ENCODE data around the gene UPK3BL1.
"Not testable (repeated sequence)": the region's sequence is repeated elsewhere in the genome, so short reads cannot be mapped to it uniquely, and the experiment has no call there.

Gene UPK3BL1, protein sequence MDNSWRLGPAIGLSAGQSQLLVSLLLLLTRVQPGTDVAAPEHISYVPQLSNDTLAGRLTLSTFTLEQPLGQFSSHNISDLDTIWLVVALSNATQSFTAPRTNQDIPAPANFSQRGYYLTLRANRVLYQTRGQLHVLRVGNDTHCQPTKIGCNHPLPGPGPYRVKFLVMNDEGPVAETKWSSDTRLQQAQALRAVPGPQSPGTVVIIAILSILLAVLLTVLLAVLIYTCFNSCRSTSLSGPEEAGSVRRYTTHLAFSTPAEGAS
- long read RNA-seq, partial matches to known transcripts: 0 of 2 reads
- long read RNA-seq, other reads (novel, unspliced or antisense): 0 of 2 reads

DNA sequence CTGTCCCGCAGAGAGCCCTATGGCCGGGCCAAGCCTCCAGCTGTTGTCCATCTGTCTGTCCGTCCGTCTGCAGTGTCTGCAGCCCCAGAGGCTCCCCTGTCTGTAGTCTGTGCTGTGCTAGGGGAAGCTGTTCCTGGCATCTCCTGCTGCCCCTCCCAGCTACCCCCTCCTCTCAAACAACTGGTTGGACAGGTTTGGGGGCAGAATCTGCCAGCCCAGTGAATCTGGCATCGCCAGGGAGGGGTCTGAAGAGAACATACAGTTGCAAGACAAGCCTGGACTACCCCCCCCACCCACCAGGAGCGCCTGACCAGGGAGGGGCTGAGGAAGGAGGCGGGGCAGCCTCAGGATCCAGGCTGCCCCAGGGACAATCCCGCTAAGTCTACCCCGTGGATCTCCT, at the start of gene UPK3BL1:
TSS of gene UPK3BL1 (minus strand) at position 101 of the 400 bp plus-strand sequence. CDS start at position 51, 50 bp downstream.
- not testable (repeated sequence) for DNase-seq (ENCODE audit: low read depth in 1 of 2, low spot score in 1 of 2); H3K4me3 ChIP-seq (replicated peaks; ENCODE audit: insufficient read depth, low read length); H3K27me3 ChIP-seq (ENCODE audit: insufficient read depth, poor library complexity, severe bottlenecking); H3K27ac ChIP-seq (replicated peaks)

DNA sequence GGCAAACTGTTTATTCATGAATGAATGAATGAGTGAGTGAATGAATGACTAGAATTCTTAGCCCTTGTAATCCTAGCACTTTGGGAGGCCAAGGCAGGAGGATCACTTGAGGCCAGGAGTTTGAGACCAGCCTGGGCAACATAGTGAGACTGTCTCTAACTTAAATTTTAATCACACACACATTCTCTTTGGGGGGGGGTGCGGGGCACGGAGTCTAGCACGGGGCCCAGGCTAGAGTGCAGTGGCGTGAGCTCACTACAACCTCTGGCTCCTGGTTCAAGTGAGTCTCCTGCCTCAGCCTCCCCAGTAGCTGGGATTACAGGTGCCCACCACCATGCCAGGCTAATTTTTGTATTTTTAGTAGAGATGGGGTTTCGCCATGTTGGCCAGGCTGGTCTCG, 48.0 kb upstream of the UPK3BL1 start:
- not testable (repeated sequence) for H3K27me3 ChIP-seq (ENCODE audit: insufficient read depth, poor library complexity, severe bottlenecking); DNase-seq (ENCODE audit: low read depth in 1 of 2, low spot score in 1 of 2)

DNA sequence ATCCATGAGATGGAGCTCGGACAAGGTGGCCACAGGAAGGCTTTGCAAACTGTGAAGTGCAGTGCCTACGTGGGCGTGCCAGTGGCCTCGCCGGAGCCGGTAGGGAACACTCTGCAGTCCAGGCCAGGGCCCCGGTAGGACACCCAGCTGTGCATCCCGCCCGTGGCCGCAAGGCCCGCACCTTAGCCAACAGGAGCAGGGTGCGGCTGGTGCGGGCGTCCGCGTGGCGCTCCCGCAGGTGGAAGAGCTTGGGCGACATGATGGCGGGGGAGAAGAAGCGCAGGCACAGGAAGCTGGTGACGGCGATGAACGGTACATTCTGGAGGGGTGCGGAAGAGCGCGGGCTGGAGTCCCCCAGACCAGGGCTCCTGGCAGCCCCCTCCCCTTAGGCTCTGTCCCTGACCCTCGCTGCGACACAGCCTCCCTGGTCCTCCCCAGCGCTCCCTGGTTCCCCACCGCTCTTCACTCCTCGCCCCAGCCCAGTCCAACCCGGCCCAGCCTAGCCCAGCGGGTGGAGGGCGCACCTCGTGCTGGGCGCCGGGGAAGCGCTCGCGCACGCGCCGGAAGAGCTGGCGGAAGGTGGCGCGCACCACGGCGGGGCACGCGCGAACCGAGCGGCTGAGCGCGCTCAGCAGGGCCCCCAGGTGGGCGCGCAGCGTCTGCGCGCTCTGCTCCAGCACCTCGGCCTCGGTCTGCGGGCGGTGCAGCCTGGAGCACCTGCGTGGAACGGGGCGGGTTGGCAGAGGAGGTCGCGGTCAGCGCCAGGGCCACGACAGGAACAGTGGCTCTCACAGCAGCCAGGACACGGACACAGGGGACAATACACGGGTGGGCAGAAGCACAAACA, 47.1 kb upstream of the UPK3BL1 start:
- not testable (repeated sequence) for DNase-seq (ENCODE audit: low read depth in 1 of 2, low spot score in 1 of 2); H3K27ac ChIP-seq (replicated peaks); H3K27me3 ChIP-seq (ENCODE audit: insufficient read depth, poor library complexity, severe bottlenecking)
- 0 out of 2 replicates have a peak overlapping the region, but pooled peaks have one; percentile 16 for H3K4me3 ChIP-seq (replicated peaks; ENCODE audit: insufficient read depth, low read length)

More for the DNA sequence above, 48.0 kb upstream of the UPK3BL1 start:
- H3K4me3 ChIP-seq (replicated peaks; ENCODE audit: insufficient read depth, low read length); H3K27ac ChIP-seq (replicated peaks): not testable (repeated sequence)

DNA sequence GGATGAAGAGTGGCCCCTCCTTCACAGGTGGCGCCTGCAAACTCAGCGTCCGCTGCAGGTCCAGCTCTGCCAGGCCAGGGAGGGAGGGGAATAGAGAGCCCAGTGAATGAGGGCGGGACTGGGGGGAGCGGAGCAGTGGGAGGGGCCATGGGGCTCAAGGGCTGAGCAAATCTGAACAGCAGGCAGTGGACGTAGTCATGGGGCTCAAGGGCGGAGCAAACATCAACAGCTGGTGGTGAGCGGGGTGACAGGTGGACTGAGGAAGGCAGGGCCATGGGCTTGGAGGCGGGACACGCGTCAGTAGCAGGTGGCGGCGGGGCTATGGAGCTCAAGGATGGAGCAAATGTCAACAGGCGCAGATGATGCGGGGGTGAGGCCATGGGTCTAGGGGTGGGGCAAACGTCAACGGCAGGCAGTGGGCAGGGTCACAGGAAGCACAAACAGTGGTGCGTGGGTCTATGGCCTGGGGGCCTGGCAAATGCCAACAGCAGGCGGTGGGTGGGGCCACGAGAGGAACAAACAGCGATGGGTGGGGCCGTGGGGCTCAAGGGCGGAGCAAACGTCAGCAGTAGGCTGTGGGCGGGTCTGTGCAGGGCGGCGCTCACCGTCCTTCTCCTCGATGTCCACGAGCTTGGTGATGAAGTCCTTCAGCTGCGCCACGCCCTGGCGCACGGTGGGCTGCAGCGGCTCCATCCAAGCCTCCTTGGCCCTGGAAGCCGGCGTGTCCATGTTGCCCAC, 45.9 kb upstream of the UPK3BL1 start:
- H3K4me3 ChIP-seq (replicated peaks; ENCODE audit: insufficient read depth, low read length); H3K27me3 ChIP-seq (ENCODE audit: insufficient read depth, poor library complexity, severe bottlenecking); H3K27ac ChIP-seq (replicated peaks); DNase-seq (ENCODE audit: low read depth in 1 of 2, low spot score in 1 of 2): not testable (repeated sequence)

DNA sequence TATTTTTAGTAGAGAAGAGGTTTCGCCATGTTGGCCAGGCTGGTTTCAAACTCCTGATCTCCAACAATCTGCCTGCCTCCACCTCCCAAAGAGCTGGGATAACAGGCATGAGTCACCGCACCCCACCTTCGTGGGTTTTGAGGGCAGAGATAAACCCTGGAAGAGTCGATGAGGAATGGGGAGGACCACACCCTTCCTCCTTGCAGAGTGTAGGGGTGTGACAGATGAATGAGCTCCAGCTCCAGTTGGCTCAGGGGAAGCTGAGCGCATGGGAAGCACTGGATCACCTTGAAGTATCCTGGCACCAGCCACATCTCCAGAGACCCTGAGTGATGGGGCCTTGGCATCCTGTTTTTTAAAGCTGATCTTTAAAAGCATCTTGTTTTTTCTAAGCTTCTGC, 40.0 kb upstream of the UPK3BL1 start:
- H3K27me3 ChIP-seq (ENCODE audit: insufficient read depth, poor library complexity, severe bottlenecking); H3K27ac ChIP-seq (replicated peaks); H3K4me3 ChIP-seq (replicated peaks; ENCODE audit: insufficient read depth, low read length); DNase-seq (ENCODE audit: low read depth in 1 of 2, low spot score in 1 of 2): not testable (repeated sequence)

DNA sequence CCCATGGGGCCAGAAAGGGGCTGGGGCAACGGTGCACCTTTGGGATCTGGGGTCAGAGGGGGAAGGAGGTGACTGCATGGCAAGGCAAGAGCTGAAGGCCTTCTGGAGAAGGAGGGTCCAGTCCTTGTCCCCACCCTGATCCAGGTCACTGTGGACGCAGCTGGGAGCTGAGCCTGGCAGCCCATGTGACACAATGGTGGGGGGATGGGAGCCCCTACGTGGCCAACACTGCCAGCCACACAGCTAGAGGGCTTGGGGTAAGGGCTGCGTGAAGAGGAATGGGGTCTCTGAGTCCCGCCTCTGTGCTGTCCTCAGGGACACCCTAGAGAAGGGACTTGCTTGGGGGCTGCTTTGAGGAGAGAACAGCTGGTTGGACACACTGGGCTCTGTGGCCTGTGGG, 38.2 kb upstream of the UPK3BL1 start:
- H3K27me3 ChIP-seq (ENCODE audit: insufficient read depth, poor library complexity, severe bottlenecking); H3K4me3 ChIP-seq (replicated peaks; ENCODE audit: insufficient read depth, low read length); H3K27ac ChIP-seq (replicated peaks); DNase-seq (ENCODE audit: low read depth in 1 of 2, low spot score in 1 of 2): not testable (repeated sequence)

DNA sequence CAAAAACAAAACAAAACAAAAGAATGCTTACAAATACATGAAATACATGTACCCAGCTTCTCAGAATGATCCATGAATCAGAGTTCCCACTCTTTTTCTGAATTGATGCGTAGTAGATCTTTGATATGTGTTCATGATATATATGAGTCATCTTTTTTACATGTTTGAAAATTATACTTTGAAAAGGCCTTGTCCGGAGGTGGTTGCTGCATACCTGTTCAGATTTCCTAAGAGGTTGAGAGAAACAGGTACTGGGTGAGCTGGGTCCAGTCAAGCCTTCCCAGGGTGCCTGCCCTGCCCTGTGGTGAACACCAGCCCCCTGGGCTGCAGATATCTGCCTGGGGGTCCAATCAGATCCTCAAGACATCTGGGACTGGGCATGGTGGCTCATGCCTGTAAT, 33.0 kb upstream of the UPK3BL1 start:
- not testable (repeated sequence) for DNase-seq (ENCODE audit: low read depth in 1 of 2, low spot score in 1 of 2); H3K4me3 ChIP-seq (replicated peaks; ENCODE audit: insufficient read depth, low read length); H3K27ac ChIP-seq (replicated peaks); H3K27me3 ChIP-seq (ENCODE audit: insufficient read depth, poor library complexity, severe bottlenecking)

DNA sequence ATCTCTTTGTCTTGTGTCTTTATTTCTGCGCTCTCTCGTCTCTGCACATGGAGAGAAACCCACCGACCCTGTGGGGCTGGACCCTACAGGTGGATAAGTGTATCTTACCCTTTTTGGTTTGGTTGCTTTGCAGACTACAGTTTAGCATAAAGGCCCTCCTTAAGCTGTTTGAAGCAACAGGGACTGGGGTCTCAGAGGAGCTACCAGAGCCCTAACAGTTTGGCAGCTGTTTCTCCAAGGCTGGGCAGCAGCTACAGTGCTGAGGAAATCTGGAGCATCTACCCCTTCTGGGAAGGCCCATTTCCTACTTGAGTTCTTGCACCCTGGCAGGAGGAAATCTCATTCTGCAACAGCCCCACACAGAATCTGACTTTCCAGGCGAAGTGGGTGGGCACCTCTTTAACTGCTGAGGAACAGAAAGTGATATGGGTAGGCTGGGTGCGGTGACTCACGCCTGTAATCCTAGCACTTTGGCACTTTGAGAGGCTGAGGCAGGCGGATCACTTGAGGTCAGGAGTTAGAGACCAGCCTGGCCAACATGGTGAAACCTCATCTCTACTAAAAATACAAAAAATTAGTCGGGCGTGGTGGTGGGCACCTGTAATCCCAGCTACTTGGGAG, 31.0 kb upstream of the UPK3BL1 start:
- H3K27me3 ChIP-seq (ENCODE audit: insufficient read depth, poor library complexity, severe bottlenecking); DNase-seq (ENCODE audit: low read depth in 1 of 2, low spot score in 1 of 2); H3K4me3 ChIP-seq (replicated peaks; ENCODE audit: insufficient read depth, low read length); H3K27ac ChIP-seq (replicated peaks): not testable (repeated sequence)

DNA sequence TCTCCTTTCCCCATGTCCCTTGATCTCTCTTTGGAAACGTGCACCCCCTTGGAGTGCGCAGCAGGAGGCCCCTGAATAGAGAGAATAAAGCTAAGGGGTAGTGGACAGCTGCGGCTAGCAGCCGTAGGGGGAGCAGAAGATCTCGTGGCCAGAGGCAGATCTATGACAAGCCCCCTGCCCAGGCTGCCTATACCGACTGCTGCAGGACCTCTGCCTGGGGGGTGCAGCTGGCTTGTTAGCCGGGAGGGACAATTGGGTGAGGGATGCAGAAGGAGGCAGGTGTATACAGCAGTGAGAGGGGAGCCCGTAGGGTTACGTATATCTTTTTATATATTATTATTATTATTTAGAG, 29.3 kb upstream of the UPK3BL1 start:
- not testable (repeated sequence) for H3K27ac ChIP-seq (replicated peaks); H3K27me3 ChIP-seq (ENCODE audit: insufficient read depth, poor library complexity, severe bottlenecking); H3K4me3 ChIP-seq (replicated peaks; ENCODE audit: insufficient read depth, low read length); DNase-seq (ENCODE audit: low read depth in 1 of 2, low spot score in 1 of 2)

DNA sequence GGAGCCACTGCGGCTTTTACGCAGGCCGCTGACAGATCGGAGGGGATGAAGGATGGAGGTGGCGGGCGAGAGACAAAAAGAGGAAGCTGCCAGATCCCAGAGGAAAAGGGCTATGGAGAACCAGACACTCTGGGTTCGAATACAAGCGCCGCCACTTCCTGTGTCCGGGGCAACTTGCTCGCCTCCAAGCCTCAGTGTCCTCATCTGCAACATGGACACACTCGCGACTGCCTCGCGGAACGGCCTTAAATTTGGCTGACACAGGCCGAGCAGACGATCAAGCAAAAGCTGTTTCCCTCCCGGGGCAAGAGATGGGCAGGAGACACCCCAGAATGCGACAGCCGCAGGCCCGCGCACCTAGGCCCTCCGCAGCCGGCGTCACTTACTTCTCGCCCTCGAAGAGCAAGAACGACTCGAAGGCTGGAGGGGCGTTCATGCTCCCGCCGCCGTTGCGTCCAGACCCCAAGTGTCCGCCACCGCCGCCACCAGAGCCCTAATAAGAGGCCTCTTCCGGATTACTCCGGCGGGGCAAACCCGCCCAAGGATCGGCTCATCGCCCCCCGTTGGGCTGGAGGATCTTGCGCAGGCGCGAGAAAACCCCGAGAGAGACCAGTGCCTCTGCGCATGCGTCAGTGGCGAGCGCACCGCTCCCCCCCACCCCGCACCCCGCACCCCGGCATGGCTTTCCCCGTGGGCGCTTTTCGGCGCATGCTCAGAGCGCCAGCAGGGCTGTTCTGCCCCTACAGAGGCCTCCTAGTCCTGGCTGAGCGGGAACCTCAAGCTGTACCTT, 28.8 kb upstream of the UPK3BL1 start, which contains the start of gene POLR2J2:
TSS of gene POLR2J2 (minus strand) at position 498 of the 790 bp plus-strand sequence. CDS start at position 436, 62 bp downstream.
- H3K27me3 ChIP-seq (ENCODE audit: insufficient read depth, poor library complexity, severe bottlenecking): not testable (repeated sequence)
- peak within 1 kb of the TSS; percentile 46 for H3K4me3 ChIP-seq (replicated peaks; ENCODE audit: insufficient read depth, low read length)
- peak; percentile 53 to 93 for DNase-seq (ENCODE audit: low read depth in 1 of 2, low spot score in 1 of 2)
- H3K27ac ChIP-seq (replicated peaks): peak within 1 kb of the TSS; percentile 75

DNA sequence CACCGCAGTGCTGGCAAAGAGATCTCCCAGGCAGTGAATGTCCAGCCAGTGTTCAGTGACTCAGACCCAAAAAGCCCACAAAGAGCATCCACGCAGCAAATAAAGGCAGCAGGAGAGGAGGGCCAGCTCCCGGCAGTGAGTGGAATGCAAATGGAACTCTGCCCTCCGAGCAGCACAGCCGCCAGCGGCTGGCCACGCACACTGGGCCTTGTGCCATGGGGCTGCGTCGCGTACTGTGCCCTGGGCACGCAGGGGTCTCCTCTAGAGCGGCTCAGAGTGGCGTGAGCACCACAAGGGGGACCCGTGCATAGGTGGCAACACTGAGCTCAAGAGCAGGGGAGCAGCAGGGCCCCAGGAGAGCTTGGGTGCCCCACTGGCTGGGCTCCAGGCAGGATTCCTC, 24.9 kb upstream of the UPK3BL1 start:
- not testable (repeated sequence) for H3K27me3 ChIP-seq (ENCODE audit: insufficient read depth, poor library complexity, severe bottlenecking); DNase-seq (ENCODE audit: low read depth in 1 of 2, low spot score in 1 of 2); H3K4me3 ChIP-seq (replicated peaks; ENCODE audit: insufficient read depth, low read length); H3K27ac ChIP-seq (replicated peaks)

DNA sequence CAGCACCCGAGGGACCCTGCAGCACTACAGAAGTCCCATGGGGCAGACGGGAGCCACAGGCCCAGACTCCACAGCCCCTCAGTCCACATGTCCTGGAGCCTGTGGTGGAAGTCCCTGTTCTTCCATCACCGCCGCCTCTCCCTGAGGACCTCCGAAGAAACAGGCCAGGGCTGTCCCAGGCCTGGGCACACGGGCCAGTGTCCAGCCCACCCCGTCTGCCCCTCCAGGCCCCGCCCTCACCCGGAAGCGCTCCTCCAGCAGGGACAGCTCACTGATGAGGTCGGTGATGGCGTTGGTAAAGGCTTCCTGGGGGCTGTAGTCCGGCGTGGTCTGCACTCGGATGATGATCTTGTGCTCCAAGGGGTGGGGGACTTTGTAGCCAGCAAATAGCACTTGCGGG, 24.3 kb upstream of the UPK3BL1 start:
- not testable (repeated sequence) for H3K27me3 ChIP-seq (ENCODE audit: insufficient read depth, poor library complexity, severe bottlenecking); H3K4me3 ChIP-seq (replicated peaks; ENCODE audit: insufficient read depth, low read length); H3K27ac ChIP-seq (replicated peaks); DNase-seq (ENCODE audit: low read depth in 1 of 2, low spot score in 1 of 2)

DNA sequence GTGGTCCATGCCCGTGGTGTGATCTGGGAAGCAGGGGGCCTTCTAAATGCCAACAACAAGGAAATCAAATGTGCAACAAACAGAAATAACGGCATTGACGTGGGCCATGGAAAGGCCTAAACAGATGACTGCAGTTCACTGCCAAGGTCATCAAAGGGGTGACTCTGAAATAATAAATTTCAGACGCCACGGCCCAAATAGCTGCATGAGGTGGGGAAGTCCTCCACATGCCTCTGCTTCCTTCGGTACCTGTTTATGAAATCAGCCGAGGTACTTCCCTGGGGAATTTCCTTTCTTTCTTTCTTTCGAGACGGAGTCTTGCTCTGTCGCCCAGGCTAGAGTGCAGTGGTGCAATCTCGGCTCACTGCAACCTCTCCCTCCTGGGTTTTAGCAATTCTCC, 22.2 kb upstream of the UPK3BL1 start:
- H3K27ac ChIP-seq (replicated peaks); DNase-seq (ENCODE audit: low read depth in 1 of 2, low spot score in 1 of 2); H3K27me3 ChIP-seq (ENCODE audit: insufficient read depth, poor library complexity, severe bottlenecking); H3K4me3 ChIP-seq (replicated peaks; ENCODE audit: insufficient read depth, low read length): not testable (repeated sequence)
